Brain microvascular endothelial cell (primary cell): ENCODE measurements around the gene ADARB1.

Experiments
- DNase-seq: peaks from one replicate; pipeline ENCODE4 v3.0.0-alpha.2; 2020
- H3K27ac ChIP-seq: fragments of 250-450 bp; sonication (Bioruptor Pico); 2 replicates; pipeline ENCODE4 v1.5.1; 2020; ENCODE audit warnings: mild to moderate bottlenecking, moderate library complexity
- H3K27me3 ChIP-seq: fragments of 250-450 bp; sonication (Bioruptor Pico); replicated peaks from 2 replicates; pipeline ENCODE4 v1.5.1; 2020; ENCODE audit warnings: mild to moderate bottlenecking
- H3K36me3 ChIP-seq: fragments of 250-450 bp; sonication (Bioruptor Pico); replicated peaks from 2 replicates; pipeline ENCODE4 v1.5.1; 2020; ENCODE audit warnings: mild to moderate bottlenecking
- H3K4me3 ChIP-seq: 2 replicates; pipeline ENCODE4 v1.5.1; 2011; ENCODE audit warnings: low read depth, mild to moderate bottlenecking, control low read depth, low read length, moderate library complexity
- CTCF ChIP-seq: IDR thresholded peaks from 2 replicates; pipeline ENCODE4 v1.5.1; 2011; ENCODE audit warnings: low read depth, mild to moderate bottlenecking, moderate library complexity, low read length, control low read depth, inconsistent platforms; ENCODE audit errors: missing control alignments
- in situ Hi-C: cut with HindIII; loops from 2 replicates; pipeline ENCODE4 v1.10.0; 2017; ENCODE audit warnings: low sequenced_read_pairs, low pct_ligation_motif_present

The ADARB1 gene

GRCh38 chr21:45200581-45201296 lies 126.4 kb downstream of the ADARB1 start:
- no peak for DNase-seq
- Histone ChIP-seq H3K36me3 (peaks cover 29% of the 10 kb centered on the region), H3K4me3 (no peak overlapping the region), H3K27ac (no peak overlapping the region), H3K27me3 (no peaks in the 10 kb centered on the region)
- TF ChIP-seq CTCF, result no peak
- in situ Hi-C loops, result no loop called here

- Histone ChIP-seq H3K36me3 (peaks cover 27% of the 10 kb centered on the region), H3K27ac (no peak overlapping the region), H3K4me3 (no peak overlapping the region), H3K27me3 (no peaks in the 10 kb centered on the region)
- TF ChIP-seq CTCF, result no peak
- in situ Hi-C loops, result no loop called here
- no peak for DNase-seq
These were observed 128.0 kb downstream of the ADARB1 start for GRCh38 chr21:45202344-45202743.

GRCh38 chr21:45202889-45203288 lies 128.5 kb downstream of the ADARB1 start:
- no peak for DNase-seq

GRCh38 chr21:45203983-45204382 lies 129.6 kb downstream of the ADARB1 start:
- in situ Hi-C loops, result no loop called here
- Histone ChIP-seq H3K4me3 (no peak overlapping the region), H3K27ac (no peak overlapping the region), H3K27me3 (no peaks in the 10 kb centered on the region), H3K36me3 (peaks cover 27% of the 10 kb centered on the region)
- no peak for TF ChIP-seq CTCF
- DNase-seq, result no peak

More at GRCh38 chr21:45202889-45203288, 128.5 kb downstream of the ADARB1 start:
- no peaks in the 10 kb centered on the region for H3K27me3 ChIP-seq
- no peak overlapping the region for H3K4me3 ChIP-seq
- H3K27ac ChIP-seq, result no peak overlapping the region
- in situ Hi-C loops, result no loop called here
- peaks cover 28% of the 10 kb centered on the region for H3K36me3 ChIP-seq
- no peak for TF ChIP-seq CTCF

- peaks cover 27% of the 10 kb centered on the region for H3K36me3 ChIP-seq
- in situ Hi-C loops, result no loop called here
- H3K4me3 ChIP-seq, result no peak overlapping the region
- no peak for TF ChIP-seq CTCF
- H3K27ac ChIP-seq, result no peak overlapping the region
- H3K27me3 ChIP-seq, result no peaks in the 10 kb centered on the region
- no peak for DNase-seq
These were observed 130.0 kb downstream of the ADARB1 start for GRCh38 chr21:45204395-45204794.
